Measurements from ENCODE around the gene PACRG. TPM values are rescaled to one million over a fixed set of nuclear protein-coding genes. Genes with fewer than 3 reads are reported as not detected.

PACRG gene
- total and polyA plus RNA-seq, 2 donors (not counting 3 experiments of a cell fraction or from before 2014, with no cell fraction given): 0.08 TPM; not detected in 1

- FAIRE-seq: no peak
- Histone ChIP-seq H3K4me3 (replicated peaks in 1 of 3; ENCODE audit: insufficient read depth in 1 of 3, low read depth in 1 of 3, low read length in 3 of 3) (no peak overlapping the region), H2AFZ (ENCODE audit: low read depth, low read length) (no peak overlapping the region), H3K79me2 (ENCODE audit: control insufficient read depth, insufficient read depth, low read length) (no peaks in the 10 kb centered on the region), H3K36me3 (ENCODE audit: control insufficient read depth in 2 of 2, extremely low read depth in 1 of 2, insufficient read depth in 2 of 2, low read length in 2 of 2) (no peaks in the 10 kb centered on the region), H3K4me1 (ENCODE audit: control insufficient read depth, extremely low read depth, insufficient read depth, low read length) (no peaks in the 10 kb centered on the region), H3K9me1 (replicated peaks; ENCODE audit: control insufficient read depth, extremely low read depth, insufficient read depth, low read length) (no peaks in the 10 kb centered on the region), H3K27me3 (ENCODE audit: control insufficient read depth in 2 of 2, insufficient read depth in 2 of 2, low read length in 2 of 2) (no peaks in the 10 kb centered on the region), H3K9me3 (replicated peaks; ENCODE audit: control insufficient read depth, insufficient read depth, low read length) (no peaks in the 10 kb centered on the region), H3K27ac (ENCODE audit: insufficient read depth, low read depth, low read length) (no peak overlapping the region), H3K4me2 (ENCODE audit: insufficient read depth, low read length) (no peak overlapping the region), H4K20me1 (replicated peaks; ENCODE audit: control insufficient read depth, extremely low read depth, insufficient read depth, low read length) (no peaks in the 10 kb centered on the region), H3K9ac (replicated peaks; ENCODE audit: extremely low read depth, insufficient read depth, low read length) (no peak overlapping the region)
- BruUV-seq (replicated peaks): no TSS peak
- DNase-seq (ENCODE audit: low read depth, low spot score): no peak
- dilution Hi-C loops (cut with MboI; ENCODE audit: extremely low pct_ligation_motif_present, low sequenced_read_pairs): no loop called here
- intact Hi-C loops (cut with micrococcal nuclease): no loop called here
- TF ChIP-seq JUN (IDR thresholded peaks at IDR 0.05; ENCODE audit: borderline replicate concordance, insufficient read depth, insufficient read length, low read depth) (no peak), POLR2AphosphoS5 (IDR thresholded peaks at IDR 0.05; ENCODE audit: insufficient read depth, low read depth, low read length) (no peak), POLR2A (IDR thresholded peaks at IDR 0.05; ENCODE audit: low read depth, low read length) (no peak), EZH2 (IDR thresholded peaks at IDR 0.05; ENCODE audit: borderline replicate concordance, low read depth, low read length, severe bottlenecking) (no peak), CTCF (IDR thresholded peaks at IDR 0.05; ENCODE audit: extremely low read depth in 1 of 2, insufficient read depth in 1 of 2, low read depth in 1 of 2, low read length in 2 of 2) (no peak)
- ChIA-PET CTCF (no interaction called here), POLR2A (no interaction called here)
Measured at GRCh38 chr6:162680367-162680766, 47.4 kb upstream of the PACRG start.

GRCh38 chr6:162680871-162681270, 46.9 kb upstream of the PACRG start:
- intact Hi-C loops (cut with micrococcal nuclease) (no loop called here), dilution Hi-C loops (cut with MboI; ENCODE audit: extremely low pct_ligation_motif_present, low sequenced_read_pairs) (no loop called here)
- Histone ChIP-seq H3K9me1 (replicated peaks; ENCODE audit: control insufficient read depth, extremely low read depth, insufficient read depth, low read length) (no peaks in the 10 kb centered on the region), H3K9me3 (replicated peaks; ENCODE audit: control insufficient read depth, insufficient read depth, low read length) (no peaks in the 10 kb centered on the region), H3K9ac (replicated peaks; ENCODE audit: extremely low read depth, insufficient read depth, low read length) (no peak overlapping the region), H4K20me1 (replicated peaks; ENCODE audit: control insufficient read depth, extremely low read depth, insufficient read depth, low read length) (no peaks in the 10 kb centered on the region), H3K4me1 (ENCODE audit: control insufficient read depth, extremely low read depth, insufficient read depth, low read length) (no peaks in the 10 kb centered on the region), H3K27me3 (ENCODE audit: control insufficient read depth in 2 of 2, insufficient read depth in 2 of 2, low read length in 2 of 2) (no peaks in the 10 kb centered on the region), H3K79me2 (ENCODE audit: control insufficient read depth, insufficient read depth, low read length) (no peaks in the 10 kb centered on the region), H3K4me3 (replicated peaks in 1 of 3; ENCODE audit: insufficient read depth in 1 of 3, low read depth in 1 of 3, low read length in 3 of 3) (no peak overlapping the region), H3K4me2 (ENCODE audit: insufficient read depth, low read length) (no peak overlapping the region), H2AFZ (ENCODE audit: low read depth, low read length) (no peak overlapping the region), H3K27ac (ENCODE audit: insufficient read depth, low read depth, low read length) (no peak overlapping the region), H3K36me3 (ENCODE audit: control insufficient read depth in 2 of 2, extremely low read depth in 1 of 2, insufficient read depth in 2 of 2, low read length in 2 of 2) (no peaks in the 10 kb centered on the region)
- DNase-seq (ENCODE audit: low read depth, low spot score) (no peak), FAIRE-seq (no peak)
- TF ChIP-seq FOS (IDR thresholded peaks at IDR 0.05; ENCODE audit: borderline replicate concordance, insufficient read depth, low read length) (no peak), GATA2 (IDR thresholded peaks at IDR 0.05; ENCODE audit: insufficient read depth, insufficient read length, low read depth, low read length) (no peak), JUN (IDR thresholded peaks at IDR 0.05; ENCODE audit: borderline replicate concordance, insufficient read depth, insufficient read length, low read depth) (no peak), EZH2 (IDR thresholded peaks at IDR 0.05; ENCODE audit: borderline replicate concordance, low read depth, low read length, severe bottlenecking) (no peak), POLR2A (IDR thresholded peaks at IDR 0.05; ENCODE audit: low read depth, low read length) (no peak), MAX (IDR thresholded peaks at IDR 0.05; ENCODE audit: insufficient read depth, insufficient read length) (no peak), MYC (IDR thresholded peaks at IDR 0.05; ENCODE audit: low read depth, low read length) (no peak), POLR2AphosphoS5 (IDR thresholded peaks at IDR 0.05; ENCODE audit: insufficient read depth, low read depth, low read length) (no peak), CTCF (IDR thresholded peaks at IDR 0.05; ENCODE audit: extremely low read depth in 1 of 2, insufficient read depth in 1 of 2, low read depth in 1 of 2, low read length in 2 of 2) (no peak)
- ChIA-PET POLR2A (no interaction called here), CTCF (no interaction called here)
- BruUV-seq (replicated peaks): no TSS peak
